Parathyroid adenoma (tissue), 2 donors: ENCODE measurements around the gene CPN1.
"Not testable (repeated sequence)": the region's sequence is repeated elsewhere in the genome, so short reads cannot be mapped to it uniquely, and the experiment has no call there.

Source experiments
- H2AFZ ChIP-seq: fragments of 300-600 bp; sonication (generic); one replicate; pipeline ENCODE4 v1.7.0; 2017; ENCODE audit warnings: antibody characterized with exemption, mild to moderate bottlenecking
- H3K27ac ChIP-seq: fragments of 300-600 bp; sonication (generic); one replicate; pipeline ENCODE4 v1.7.0; 2017
- H3K27me3 ChIP-seq: fragments of 300-600 bp; sonication (generic); one replicate; pipeline ENCODE4 v1.7.0; 2017; ENCODE audit warnings: low read length; ENCODE audit not compliant: control insufficient read depth, insufficient read depth
- H3K36me3 ChIP-seq: fragments of 300-600 bp; sonication (generic); one replicate; pipeline ENCODE4 v1.7.0; 2017; ENCODE audit warnings: low read length; ENCODE audit not compliant: control insufficient read depth, insufficient read depth
- H3K4me1 ChIP-seq: fragments of 300-600 bp; sonication (generic); one replicate; pipeline ENCODE4 v1.7.0; 2017; ENCODE audit warnings: control low read depth
- H3K4me2 ChIP-seq: fragments of 300-600 bp; sonication (generic); one replicate; pipeline ENCODE4 v1.7.0; 2017; ENCODE audit warnings: low read length
- H3K4me3 ChIP-seq: fragments of 300-600 bp; sonication (generic); one replicate; pipeline ENCODE4 v1.7.0; 2017; ENCODE audit warnings: low read depth, low read length
- H3K79me2 ChIP-seq: fragments of 300-600 bp; sonication (generic); one replicate; pipeline ENCODE4 v1.7.0; 2017; ENCODE audit warnings: control low read depth
- H3K9ac ChIP-seq: fragments of 300-600 bp; sonication (generic); one replicate; pipeline ENCODE4 v1.7.0; 2017; ENCODE audit warnings: mild to moderate bottlenecking
- H3K9me3 ChIP-seq: fragments of 300-600 bp; sonication (generic); one replicate; pipeline ENCODE4 v1.7.0; 2017; ENCODE audit warnings: low read length; ENCODE audit not compliant: control insufficient read depth
- TF ChIP-seq, protein P1 (sequence below): fragments of 300-600 bp; sonication (generic); IDR thresholded peaks from one replicate; pipeline ENCODE4 v1.7.0; 2017; ENCODE audit warnings: antibody characterized with exemption, mild to moderate bottlenecking
- donor health status: primary hyperparathyroidism.

CPN1 gene

DNA sequence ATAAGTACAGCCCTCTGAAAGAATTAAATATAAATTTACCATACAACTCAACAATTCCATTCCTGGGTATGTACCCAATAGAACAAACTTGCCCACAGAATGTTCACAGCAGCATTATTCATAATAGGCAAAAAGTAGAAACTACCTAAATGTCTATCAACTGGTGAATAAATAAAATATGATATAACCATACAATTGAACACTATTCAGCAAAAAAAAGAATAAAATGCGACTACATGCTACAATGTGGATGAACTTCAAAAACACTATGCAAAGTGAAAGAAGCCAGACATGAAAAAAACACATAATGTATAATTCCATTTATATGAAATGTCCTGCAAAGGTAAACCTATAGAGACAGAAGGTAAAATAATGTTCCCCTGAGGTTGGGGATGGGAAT, 2.0 kb upstream of the CPN1 start:
- Histone ChIP-seq H2AFZ (no peak overlapping the region), H3K79me2 (no peaks in the 10 kb centered on the region), H3K9ac (no peak overlapping the region), H3K36me3 (no peaks in the 10 kb centered on the region), H3K4me2 (no peak overlapping the region), H3K4me1 (no peaks in the 10 kb centered on the region), H3K9me3 (no peaks in the 10 kb centered on the region), H3K27ac (no peak overlapping the region), H3K4me3 (no peak overlapping the region), H3K27me3 (no peaks in the 10 kb centered on the region)
- TF ChIP-seq, protein P1, sequence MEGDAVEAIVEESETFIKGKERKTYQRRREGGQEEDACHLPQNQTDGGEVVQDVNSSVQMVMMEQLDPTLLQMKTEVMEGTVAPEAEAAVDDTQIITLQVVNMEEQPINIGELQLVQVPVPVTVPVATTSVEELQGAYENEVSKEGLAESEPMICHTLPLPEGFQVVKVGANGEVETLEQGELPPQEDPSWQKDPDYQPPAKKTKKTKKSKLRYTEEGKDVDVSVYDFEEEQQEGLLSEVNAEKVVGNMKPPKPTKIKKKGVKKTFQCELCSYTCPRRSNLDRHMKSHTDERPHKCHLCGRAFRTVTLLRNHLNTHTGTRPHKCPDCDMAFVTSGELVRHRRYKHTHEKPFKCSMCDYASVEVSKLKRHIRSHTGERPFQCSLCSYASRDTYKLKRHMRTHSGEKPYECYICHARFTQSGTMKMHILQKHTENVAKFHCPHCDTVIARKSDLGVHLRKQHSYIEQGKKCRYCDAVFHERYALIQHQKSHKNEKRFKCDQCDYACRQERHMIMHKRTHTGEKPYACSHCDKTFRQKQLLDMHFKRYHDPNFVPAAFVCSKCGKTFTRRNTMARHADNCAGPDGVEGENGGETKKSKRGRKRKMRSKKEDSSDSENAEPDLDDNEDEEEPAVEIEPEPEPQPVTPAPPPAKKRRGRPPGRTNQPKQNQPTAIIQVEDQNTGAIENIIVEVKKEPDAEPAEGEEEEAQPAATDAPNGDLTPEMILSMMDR = no peak

DNA sequence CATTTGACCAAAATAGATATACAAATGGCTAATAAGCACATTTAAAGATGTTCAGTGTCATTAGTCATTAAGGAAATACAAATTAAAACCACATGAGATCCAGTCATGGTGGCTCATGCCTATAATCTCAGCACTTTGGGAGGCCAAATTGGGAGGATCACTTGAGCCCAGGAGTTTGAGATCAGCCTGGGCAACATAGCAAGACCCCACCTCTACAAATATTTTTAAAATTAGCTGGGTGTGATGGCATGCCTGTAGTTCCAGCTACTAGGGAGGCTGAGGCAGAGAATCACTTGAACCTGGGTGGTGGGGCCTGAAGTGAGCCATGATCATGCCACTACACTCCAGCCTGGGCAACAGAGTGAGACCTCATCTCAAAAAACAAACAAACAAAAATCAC, 607 bp upstream of the CPN1 start:
- not testable (repeated sequence) for H2AFZ ChIP-seq, H3K9me3 ChIP-seq, H3K36me3 ChIP-seq, H3K4me1 ChIP-seq, H3K27me3 ChIP-seq, H3K27ac ChIP-seq, H3K4me3 ChIP-seq, H3K79me2 ChIP-seq, H3K4me2 ChIP-seq, H3K9ac ChIP-seq

DNA sequence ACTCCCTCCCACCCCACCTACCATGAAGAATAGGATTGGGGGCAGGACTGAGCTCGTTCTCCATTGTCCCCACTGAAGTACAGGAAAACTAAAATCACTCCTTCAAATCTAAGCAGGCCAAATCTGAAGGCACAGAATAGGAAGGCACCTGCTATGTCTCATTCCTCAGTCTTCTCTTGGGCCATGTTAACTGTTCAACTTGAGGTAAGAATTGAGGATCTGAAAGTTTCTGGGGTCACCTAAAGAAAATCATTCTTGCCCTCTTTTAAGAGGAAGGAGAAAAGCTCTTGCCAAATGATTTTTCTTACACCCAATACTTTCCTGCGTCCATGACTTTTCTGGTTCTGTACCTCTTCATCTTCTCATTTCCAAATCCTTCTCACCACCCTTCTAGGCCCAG, 4.9 kb downstream of the CPN1 start:
- no peak overlapping the region for H2AFZ ChIP-seq
- no peaks in the 10 kb centered on the region for H3K36me3 ChIP-seq
- H3K9ac ChIP-seq = no peak overlapping the region
- H3K79me2 ChIP-seq = no peaks in the 10 kb centered on the region
- TF ChIP-seq, protein P1 = no peak
- no peaks in the 10 kb centered on the region for H3K9me3 ChIP-seq
- no peaks in the 10 kb centered on the region for H3K4me1 ChIP-seq
- no peak overlapping the region for H3K4me2 ChIP-seq
- no peak overlapping the region for H3K27ac ChIP-seq
- no peak overlapping the region for H3K4me3 ChIP-seq
- no peaks in the 10 kb centered on the region for H3K27me3 ChIP-seq

DNA sequence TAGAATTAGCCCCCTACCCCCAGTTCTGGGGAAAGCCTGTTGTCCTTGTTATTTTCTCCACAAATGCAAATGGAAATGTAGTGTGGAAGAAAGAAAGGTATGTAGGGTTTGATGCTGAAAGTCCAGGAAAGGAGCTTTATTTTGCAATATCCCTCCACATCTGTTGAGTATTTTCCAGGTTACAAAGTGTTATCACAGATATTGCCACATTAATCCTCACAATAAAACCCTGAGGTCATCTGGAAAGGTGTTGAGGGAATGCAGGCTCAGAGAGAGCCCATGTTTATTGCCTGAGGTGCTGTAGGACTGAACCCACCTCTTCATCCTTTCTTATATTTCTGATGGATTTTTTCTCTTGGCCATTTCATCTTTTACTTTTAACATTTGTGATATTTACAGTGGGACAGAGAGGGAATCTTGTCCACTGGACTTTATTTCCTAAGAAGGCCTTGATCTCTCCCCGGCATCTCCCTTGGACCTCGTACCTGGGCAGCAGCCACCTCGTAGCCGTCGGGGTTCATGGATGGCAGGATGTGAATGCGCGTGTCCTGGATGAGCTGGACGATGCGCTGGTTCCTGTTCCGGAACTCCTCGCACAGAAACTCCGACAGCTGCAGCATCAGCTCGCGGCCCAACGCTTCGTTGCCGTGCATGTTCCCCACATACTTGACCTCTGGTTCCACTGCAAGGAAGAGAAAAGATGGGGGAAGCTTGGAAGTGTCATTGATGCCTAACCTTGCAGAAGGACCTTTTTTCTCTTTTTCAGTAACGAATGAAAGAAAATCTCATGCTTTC, 6.0 kb downstream of the CPN1 start:
- no peaks in the 10 kb centered on the region for H3K4me1 ChIP-seq
- H3K36me3 ChIP-seq = no peaks in the 10 kb centered on the region
- H3K27ac ChIP-seq = no peak overlapping the region
- TF ChIP-seq, protein P1 = no peak
- no peak overlapping the region for H2AFZ ChIP-seq
- H3K79me2 ChIP-seq = no peaks in the 10 kb centered on the region
- no peak overlapping the region for H3K4me3 ChIP-seq
- H3K9ac ChIP-seq = no peak overlapping the region
- no peaks in the 10 kb centered on the region for H3K9me3 ChIP-seq
- H3K4me2 ChIP-seq = no peak overlapping the region
- no peaks in the 10 kb centered on the region for H3K27me3 ChIP-seq

DNA sequence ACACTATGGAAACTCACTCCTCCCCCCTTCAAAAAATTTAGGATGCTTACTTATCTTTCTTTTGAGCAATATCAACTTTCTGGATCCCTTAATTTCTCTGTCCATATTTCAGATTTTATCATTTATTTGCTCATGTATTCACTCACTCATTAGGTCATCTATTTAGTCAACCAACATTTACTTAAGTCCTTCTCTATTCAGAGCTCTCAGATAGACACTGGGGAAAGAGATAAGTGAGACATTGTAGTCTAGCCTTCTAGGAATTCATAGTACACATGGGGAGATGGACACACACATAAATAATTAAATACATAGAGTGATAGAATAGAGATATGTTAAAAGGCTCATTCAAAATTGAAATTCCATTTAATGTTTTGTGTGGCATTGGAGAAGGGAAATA, 9.2 kb downstream of the CPN1 start:
- H3K9ac ChIP-seq = no peak overlapping the region
- H3K9me3 ChIP-seq = no peaks in the 10 kb centered on the region
- H3K27ac ChIP-seq = no peak overlapping the region
- no peak overlapping the region for H2AFZ ChIP-seq
- no peaks in the 10 kb centered on the region for H3K27me3 ChIP-seq
- no peak overlapping the region for H3K4me2 ChIP-seq
- H3K79me2 ChIP-seq = no peaks in the 10 kb centered on the region
- TF ChIP-seq, protein P1 = no peak
- no peaks in the 10 kb centered on the region for H3K36me3 ChIP-seq
- no peaks in the 10 kb centered on the region for H3K4me1 ChIP-seq
- no peak overlapping the region for H3K4me3 ChIP-seq
